Astrocyte of the spinal cord (primary cell): Measurements from ENCODE around the gene MRPL50.

ENCODE experiments used
- DNase-seq: peaks from one replicate; pipeline ENCODE4 v3.0.0; 2011; ENCODE audit warnings: low read depth, low spot score
- H3K4me3 ChIP-seq: 2 replicates; pipeline ENCODE4 v1.5.1; 2011; ENCODE audit warnings: low read depth, mild to moderate bottlenecking, low read length, moderate library complexity
- CTCF ChIP-seq: IDR thresholded peaks from 2 replicates; pipeline ENCODE4 v1.5.1; 2012; ENCODE audit warnings: low read depth, mild to moderate bottlenecking, low read length, inconsistent platforms
- in situ Hi-C: cut with HindIII; loops from 2 replicates; pipeline ENCODE4 v1.10.0; 2017; ENCODE audit warnings: low sequenced_read_pairs

The MRPL50 gene

GRCh38 chr9:101365181-101365580 lies 33.2 kb downstream of the MRPL50 start:
- DNase-seq = no peak
- TF ChIP-seq CTCF = no peak
- in situ Hi-C loops = no loop called here
- no peak overlapping the region for H3K4me3 ChIP-seq

- no peak for TF ChIP-seq CTCF
- in situ Hi-C loops = no loop called here
- no peak for DNase-seq
- H3K4me3 ChIP-seq = no peak overlapping the region
Observed at GRCh38 chr9:101362450-101362849, 36.0 kb downstream of the MRPL50 start.

GRCh38 chr9:101360647-101361046 lies 37.8 kb downstream of the MRPL50 start:
- no peak for DNase-seq
- in situ Hi-C loops = no loop called here
- no peak for TF ChIP-seq CTCF
- no peak overlapping the region for H3K4me3 ChIP-seq

- TF ChIP-seq CTCF = no peak
- DNase-seq = no peak
- H3K4me3 ChIP-seq = no peak overlapping the region
- in situ Hi-C loops = no loop called here
Observed at GRCh38 chr9:101359679-101360078, 38.7 kb downstream of the MRPL50 start.

GRCh38 chr9:101356619-101357018 lies 41.8 kb downstream of the MRPL50 start:
- no peak overlapping the region for H3K4me3 ChIP-seq
- in situ Hi-C loops = no loop called here
- DNase-seq = no peak
- TF ChIP-seq CTCF = no peak

GRCh38 chr9:101354765-101355708 lies 43.4 kb downstream of the MRPL50 start:
- TF ChIP-seq CTCF = no peak
- DNase-seq = no peak
- no peak overlapping the region for H3K4me3 ChIP-seq
- in situ Hi-C loops = no loop called here
